Measurements from ENCODE around the gene AKR1C1. TPM values are rescaled to one million over a fixed set of nuclear protein-coding genes. Genes with fewer than 3 reads are reported as not detected.
"Not testable (repeated sequence)": the region's sequence is repeated elsewhere in the genome, so short reads cannot be mapped to it uniquely, and the experiment has no call there.

Gene AKR1C1
- total RNA-seq, 1 experiment from 2014 or later, result 68.3 TPM

DNA sequence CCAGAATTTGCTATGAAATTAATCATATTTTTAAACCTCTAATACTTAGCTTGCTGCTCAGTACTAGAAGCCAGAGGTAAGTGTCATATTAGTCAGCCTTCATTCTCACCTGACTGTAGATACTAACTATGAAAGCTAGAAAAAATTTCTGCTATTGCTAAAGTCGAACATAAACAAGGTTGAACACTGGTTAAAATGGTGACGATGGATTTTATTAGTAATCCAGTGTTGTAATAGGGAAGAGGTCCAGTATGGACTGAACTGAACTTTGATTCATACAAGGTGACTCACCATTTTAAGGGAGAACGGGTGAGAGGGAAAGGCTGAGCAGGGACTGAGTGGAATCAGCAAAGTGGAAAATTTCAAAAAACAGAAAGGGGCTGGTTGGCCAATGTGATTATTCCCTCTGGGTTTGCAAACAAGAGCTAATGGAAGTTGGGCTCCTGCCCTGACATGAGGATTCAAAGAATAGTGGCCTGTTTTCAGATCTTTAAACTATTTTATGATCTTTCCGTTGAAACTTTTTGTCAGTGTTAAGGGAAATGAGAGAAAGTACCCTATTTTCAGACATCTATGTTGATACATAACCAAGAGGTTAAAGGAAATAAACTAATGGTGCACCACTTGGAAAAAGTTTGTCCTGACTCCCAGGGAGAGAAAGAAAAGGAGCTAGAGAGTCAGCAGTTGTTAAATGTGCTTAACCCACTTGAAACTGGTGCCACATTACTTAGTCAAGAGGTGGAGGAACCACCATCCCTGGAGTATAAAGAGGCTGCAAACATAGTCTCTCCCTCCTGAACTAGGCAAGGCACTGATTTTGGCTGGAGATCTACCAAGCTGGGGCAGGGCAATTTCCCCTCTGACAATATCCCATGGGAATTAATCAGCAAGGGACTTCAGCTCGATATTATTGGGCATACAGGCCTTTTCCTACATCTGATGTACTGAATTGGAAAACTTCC lies 15.3 kb upstream of the AKR1C1 start:
- peak; percentile 85 for DNase-seq (ENCODE audit: low spot score)

DNA sequence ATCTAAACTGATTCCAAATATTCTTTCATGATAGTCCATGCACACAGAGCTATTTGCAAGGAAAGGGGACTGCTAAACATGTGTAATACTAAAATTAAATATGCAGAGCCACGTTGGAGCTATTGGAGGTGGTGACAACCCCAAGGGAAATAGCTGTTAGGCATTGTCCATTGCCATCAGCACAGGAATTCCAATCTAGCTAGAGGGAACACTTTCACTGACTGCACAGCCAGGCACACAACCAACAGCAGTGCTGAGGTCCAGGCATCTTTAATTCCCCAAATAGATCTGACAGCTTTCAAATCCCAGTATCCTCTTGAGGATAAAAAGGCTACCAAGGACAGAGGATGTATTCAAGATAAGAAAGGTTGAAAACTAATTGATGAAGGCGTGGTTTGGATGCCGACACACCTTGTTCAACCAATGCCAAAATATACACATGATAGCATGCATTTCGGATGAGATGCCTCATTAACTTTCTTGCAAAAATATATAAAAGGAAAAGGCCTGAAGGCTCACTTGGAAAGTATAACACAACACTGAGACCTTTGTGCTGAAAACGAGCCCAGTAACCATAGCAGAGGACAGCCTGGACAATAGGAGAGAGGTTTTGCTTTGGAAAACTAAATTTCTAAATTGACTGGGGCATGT lies 11.6 kb upstream of the AKR1C1 start:
- DNase-seq (ENCODE audit: low spot score), result not testable (repeated sequence)

DNA sequence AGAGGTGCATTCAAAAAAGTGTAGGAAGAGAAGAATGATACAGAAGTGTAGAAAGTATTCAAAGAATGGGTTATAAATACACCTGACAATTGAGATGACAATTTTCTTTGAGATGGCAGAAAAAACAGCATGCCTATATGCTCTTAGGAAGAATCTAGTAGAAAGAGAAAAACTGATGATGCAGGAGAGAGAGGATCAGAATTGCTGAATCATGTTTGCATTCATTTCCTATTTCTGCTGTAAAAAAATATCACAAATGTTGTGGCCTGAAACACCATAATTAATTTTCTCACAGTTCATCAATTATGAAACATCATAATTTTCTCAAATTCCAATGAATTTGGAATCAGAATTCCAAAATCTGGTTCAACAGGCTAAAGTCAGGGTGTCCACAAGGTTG lies 9.8 kb upstream of the AKR1C1 start:
- no peak for DNase-seq (ENCODE audit: low spot score)

DNA sequence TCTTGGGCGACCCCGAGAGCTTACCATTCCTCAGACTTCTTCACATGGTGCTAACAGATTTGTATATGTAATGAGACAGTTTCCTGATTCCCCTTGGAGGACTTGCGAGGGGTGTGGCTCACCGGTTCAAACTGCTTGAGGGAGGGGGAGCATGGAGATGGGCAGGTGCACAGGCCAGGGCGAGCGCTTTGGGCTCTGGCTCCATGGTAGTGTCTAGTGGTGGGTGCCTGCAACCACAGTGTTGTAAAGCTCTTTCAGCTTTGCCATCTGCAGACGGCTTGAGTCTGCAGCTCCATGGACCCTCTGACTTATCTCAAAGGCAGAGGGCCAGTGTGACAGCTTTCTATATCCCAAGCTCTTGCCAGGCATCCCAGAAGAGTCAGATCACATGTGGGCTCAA lies 7.1 kb upstream of the AKR1C1 start:
- DNase-seq (ENCODE audit: low spot score), result not testable (repeated sequence)

DNA sequence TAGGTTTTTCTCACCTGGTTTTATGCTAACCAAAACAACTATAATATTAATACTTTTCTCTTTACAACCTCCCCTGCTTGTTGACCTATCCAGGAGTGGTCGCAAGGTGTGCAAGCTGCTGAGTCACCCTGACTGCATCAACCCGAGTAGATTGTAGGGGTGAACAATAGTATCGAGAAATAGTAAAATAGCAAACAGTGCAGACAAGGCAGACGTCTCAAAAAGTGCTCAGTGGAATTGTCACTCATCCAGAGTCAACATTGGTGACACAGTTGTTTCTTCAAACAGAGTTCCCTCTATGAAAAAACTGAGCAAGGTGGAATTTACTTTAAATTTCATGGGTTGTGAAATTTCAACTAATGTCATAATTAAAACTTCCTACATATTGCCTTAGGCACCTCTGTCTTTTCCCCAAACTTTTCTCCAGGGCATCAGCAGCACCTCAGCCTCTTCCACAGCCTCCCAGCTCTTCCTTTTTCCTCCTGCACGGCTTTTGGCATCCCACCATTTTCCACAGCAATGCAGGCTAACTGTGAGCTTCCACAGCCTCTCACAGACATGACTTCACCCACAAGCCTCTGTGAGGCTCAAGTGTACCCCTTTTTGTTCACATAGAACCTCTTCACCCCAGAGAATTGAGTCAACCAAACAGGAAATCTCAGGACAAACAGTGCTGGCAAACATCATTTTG lies 6.1 kb upstream of the AKR1C1 start:
- not testable (repeated sequence) for DNase-seq (ENCODE audit: low spot score)

DNA sequence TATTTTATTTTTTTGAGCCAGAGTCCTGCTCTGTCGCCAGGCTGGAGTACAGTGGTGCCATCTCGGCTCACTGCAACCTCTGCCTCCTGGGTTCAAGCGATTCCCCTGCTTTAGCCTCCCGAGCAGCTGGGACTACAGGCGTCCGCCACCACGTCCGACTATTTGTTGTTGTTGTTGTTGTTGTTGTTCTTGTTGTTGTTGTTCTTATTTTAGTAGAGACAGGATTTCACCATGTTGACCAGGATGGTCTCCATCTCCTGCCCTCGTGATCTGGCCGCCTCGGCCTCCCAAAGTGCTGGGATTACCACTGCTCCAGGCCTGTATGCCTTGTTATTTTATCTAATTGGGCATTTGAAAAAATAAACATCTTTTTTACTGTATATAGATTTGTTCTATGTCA lies 1.7 kb upstream of the AKR1C1 start:
- DNase-seq (ENCODE audit: low spot score), result not testable (repeated sequence)

DNA sequence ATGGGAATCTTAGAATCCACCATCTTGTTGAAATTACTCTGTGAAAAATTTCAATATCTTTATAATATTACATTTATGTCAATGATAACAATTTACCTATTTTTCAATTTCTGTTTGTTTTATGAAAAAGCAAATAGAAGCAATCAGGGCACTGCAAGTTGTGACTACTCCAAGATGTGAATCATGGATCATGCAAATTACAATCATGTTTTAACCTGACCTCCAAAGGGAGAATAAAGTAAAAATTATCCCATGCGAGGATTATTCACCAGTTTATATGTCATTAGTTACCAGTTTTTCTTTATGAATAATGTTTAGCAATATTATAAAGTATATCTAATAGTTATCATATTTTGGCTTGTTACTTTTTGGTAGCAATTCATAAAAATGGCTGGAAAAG lies 907 bp upstream of the AKR1C1 start:
- not testable (repeated sequence) for DNase-seq (ENCODE audit: low spot score)

DNA sequence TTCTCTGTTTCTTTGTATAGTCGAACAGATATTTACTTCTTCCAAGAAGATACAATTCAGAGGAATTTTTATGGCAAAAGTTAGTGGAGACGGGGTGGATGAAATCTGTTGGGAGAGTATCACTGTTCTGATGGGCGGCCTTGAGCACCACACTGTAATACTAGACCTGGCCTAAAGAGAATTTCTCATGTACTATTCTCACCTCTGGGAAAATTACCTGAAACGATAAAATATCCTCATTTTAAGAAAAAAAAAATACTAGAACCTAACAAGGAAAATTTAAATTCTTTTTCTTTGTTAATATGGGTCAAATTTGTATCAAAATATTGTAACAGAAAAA lies 570 bp downstream of the AKR1C1 start:
- not testable (repeated sequence) for DNase-seq (ENCODE audit: low spot score)

DNA sequence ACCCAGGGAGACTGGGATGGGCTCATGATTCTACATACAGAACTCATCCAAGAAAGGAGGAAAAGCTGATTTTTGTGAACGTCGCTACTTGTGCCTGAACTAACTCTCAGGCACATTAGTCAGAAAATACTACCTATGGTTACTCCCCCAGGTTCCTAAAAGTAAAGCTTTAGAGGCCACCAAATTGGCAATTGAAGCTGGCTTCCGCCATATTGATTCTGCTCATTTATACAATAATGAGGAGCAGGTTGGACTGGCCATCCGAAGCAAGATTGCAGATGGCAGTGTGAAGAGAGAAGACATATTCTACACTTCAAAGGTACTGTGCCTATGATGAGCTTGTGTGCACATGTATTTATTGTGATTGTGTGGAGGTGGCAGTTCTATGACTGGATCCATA lies 2.5 kb downstream of the AKR1C1 start:
- not testable (repeated sequence) for DNase-seq (ENCODE audit: low spot score)

DNA sequence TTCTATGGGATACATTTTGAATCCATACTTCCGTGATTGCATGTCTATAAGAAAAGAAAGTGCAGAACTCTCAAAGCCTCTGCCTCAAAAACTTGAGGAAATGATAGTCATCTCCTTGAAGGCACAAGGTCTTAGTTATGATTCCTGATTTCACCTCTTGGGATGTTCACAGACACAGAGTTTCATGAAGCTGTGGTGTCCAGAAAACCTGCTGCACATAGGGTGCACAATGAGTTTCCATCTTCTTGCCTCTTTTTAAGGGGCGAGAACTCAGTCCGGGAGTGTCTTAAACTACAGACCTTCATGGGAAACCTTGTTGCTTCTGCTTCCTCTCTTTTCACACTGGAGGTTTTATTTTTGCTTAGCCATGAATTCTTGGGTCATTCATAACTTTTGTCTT lies 4.0 kb downstream of the AKR1C1 start:
- DNase-seq (ENCODE audit: low spot score), result not testable (repeated sequence)

DNA sequence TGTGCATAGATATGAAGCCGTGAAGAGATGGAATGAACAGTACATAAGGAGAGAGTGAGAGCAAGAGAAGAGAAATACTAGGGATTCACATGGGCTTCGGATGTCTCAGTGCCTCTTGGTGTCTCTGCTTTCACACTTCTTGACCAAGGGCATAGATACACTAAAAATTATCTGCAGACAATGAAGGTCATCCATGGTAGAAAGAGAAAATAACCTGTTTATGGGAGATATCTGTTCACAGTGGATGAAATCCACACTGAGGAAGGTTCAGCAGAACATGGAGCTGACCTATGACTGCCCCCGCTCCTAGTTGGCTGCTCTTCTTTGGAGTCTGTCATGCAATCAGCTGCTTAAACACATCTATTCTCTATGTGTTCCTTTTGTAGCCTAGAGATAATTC lies 6.1 kb downstream of the AKR1C1 start:
- not testable (repeated sequence) for DNase-seq (ENCODE audit: low spot score)

DNA sequence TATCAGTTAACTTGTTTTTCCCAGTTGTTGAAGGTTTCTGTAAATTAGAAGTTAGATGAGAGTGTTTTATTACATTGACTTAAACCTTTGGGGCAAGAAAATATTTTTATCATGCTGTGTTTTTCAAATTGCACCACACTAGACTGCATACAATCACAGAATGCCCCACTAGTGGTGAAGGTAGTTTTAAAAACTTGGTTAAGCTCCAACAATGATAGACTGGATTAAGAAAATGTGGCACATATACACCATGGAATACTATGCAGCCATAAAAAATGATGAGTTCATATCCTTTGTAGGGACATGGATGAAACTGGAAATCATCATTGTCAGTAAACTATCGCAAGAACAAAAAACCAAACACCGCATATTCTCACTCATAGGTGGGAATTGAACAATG lies 7.1 kb downstream of the AKR1C1 start:
- not testable (repeated sequence) for DNase-seq (ENCODE audit: low spot score)

DNA sequence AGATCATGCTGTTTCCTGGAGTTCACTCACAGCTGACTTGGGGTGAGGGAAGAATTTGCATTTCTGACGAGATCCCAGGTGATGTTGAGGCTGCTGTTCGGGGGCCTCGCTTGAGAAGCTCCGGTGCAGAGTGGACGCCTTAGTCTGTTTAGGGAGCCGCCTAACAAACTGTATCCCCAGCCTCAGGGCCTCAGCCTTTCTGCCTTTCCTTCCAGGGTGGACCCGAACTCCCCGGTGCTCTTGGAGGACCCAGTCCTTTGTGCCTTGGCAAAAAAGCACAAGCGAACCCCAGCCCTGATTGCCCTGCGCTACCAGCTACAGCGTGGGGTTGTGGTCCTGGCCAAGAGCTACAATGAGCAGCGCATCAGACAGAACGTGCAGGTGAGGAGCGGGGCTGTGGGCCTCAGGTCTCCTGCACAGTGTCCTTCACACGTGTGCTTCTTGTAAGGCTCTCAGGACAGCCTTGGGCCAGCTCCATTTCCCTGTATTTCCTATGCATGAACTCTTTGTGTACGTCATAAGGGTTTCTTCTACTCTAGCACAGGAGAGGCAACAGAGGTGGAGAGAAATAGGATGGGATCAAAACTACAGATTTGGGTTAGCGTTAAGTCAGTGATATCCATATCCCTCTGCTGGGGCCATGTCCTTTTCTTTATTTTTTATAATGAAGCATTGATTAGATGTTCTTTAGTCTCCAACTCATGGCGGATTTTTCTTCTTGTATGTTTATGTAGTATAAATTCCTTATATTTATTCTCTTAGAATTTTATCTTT lies 9.3 kb downstream of the AKR1C1 start:
- DNase-seq (ENCODE audit: low spot score), result not testable (repeated sequence)

DNA sequence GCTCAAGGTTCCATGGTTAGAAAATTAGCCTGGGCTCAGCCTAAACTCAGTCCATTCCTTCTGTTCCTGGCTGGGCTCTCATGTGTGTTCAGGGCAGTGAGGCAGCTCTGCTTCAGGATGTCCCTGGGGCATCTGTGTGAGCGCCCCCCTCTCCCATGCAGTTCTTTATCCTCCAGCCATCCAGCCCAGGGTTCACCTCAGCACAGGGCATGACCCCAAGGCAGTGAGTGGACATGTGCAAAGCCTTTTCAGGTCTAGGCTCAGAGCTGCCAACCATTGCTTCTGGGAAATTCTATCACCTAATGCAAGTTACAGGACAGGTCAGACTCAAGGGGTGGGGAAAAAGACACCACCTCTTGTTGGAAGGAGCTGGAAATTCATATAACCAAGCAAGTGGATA lies 10.1 kb downstream of the AKR1C1 start:
- not testable (repeated sequence) for DNase-seq (ENCODE audit: low spot score)

DNA sequence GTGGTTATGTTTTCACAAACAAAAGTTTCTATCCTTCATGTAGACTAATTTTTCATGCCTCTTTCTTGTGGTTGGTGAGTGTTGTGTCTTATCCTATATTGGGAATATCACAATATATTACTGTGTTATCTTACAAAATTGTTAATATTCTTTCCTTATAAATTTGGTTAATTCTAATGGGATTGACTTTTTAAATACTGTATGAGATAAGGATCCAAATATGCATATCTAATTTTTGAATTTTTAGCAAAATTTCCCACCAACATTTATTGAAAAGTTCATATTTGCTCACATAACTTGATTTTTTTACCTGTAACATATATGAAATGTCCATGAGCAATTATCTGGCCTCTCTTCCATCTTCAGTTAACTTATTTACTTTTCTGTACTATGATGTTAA lies 11.2 kb downstream of the AKR1C1 start:
- not testable (repeated sequence) for DNase-seq (ENCODE audit: low spot score)

DNA sequence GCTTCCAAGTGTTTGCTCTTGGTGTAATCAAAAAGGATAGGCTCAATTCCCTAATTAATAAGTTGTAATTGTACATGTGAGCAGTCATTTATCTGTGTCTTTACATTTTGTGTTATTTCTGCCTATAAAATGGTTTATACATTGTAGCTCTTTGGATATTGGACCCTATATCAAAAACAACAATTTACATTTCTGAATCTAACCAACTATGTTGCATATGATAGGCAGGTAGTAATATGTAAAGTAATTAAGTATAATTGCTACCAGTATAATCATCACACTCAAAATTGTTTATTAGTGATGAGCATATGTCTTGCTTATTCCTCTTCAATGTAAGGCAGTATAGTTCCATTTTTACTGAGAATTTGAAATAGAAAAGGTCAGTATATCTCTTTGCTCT lies 13.8 kb downstream of the AKR1C1 start:
- DNase-seq (ENCODE audit: low spot score), result no peak

DNA sequence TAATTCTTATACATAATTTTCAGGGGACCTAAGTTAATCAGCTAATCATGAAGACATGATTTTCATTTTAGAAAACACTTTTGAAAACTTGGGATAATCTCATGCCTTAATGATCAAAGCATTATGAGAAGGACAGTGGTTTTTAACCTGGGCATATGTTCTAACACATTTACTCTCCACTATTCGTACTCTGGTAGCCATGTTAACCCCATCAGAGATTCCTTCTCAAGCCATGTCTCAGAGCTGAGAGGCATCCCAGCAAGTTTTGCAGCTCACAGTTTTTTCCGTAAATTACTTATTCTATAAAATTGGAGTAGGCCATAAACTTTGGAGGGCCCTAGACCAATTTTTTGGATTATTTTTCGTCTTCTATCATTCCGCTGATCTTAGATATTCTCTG lies 15.7 kb downstream of the AKR1C1 start:
- DNase-seq (ENCODE audit: low spot score), result no peak

DNA sequence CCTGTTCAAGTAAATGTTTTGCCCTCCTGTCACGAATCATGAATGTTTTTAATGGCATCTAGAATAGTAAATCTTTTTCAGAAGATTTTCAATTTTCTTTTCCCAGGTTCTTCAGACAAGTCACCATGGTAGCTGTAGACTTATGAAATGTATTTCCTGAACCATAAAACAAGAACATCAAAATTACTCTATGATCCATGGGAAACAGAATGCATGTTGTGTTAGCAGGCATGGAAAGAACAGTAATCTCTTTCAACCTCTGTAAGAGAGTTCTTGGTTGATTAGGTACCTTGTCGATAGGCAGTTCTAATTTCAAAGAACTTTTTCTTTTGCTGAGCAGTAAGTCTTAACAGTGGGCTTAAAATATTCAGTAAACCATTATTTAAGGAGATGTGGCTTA lies 17.6 kb downstream of the AKR1C1 start:
- no peak for DNase-seq (ENCODE audit: low spot score)

DNA sequence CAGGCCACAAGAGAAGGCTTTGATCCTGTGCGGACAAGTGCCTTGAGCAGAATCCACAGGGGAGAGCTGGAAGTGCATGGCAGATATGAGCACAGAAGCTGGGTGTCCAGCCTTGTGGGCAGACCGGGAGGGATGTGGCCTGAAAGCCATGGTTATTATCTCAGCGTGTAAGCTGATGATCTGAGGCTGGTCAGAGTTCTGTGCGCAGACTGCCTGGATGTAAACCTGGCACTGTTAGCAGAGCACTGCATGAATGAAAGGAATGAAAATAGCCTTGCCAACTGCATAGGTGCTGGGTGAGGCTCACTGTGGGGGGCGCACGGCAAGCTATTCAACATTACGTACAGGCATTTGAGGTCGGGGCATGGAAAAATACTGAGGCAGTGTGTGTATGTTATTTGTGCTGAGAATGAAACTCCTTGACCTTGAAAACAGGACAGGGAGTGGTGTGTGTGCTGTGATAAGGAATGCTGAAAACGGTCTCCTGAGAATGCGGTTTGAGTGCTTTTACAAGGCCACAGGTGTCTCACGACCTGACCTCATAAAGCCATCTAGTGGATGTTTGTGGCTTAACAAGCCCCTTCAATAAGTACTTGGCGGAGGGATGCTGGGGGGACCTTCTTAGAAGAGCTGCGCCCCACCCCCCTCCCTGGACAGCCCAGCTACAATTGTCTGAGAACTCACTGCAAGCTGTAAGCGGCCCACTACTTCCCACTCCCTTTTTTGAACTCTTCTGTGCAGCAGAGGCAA lies 18.7 kb downstream of the AKR1C1 start:
- DNase-seq (ENCODE audit: low spot score), result peak; percentile 81

DNA sequence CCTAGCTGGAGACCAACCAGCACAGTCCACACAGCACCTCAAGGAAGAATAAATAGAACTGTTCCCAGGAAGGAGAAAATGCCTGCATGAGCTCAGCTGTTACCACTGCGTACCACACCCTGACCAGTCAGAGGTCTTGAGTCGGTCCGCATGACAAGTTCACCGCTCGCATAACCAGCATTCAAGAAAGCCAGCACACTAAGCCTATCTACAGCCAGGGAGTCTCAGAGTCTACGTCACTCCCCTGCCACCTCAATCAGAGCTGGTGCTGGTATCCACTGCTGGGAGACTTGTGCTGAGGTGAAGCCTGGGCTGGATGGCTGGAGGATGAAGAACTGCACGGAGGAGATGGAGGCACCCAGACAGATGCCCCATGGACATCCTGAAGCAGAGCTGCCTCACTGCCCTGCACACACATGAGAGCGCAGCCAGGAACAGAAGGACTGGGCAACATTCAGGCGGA lies 19.6 kb downstream of the AKR1C1 start:
- DNase-seq (ENCODE audit: low spot score), result peak; percentile 75

Measured in A172 (cell line).